Breast epithelium (tissue), 3 donors: ENCODE measurements around the gene ERCC6.

ENCODE experiments used
- POLR2AphosphoS5 ChIP-seq, 3 donors: sonication (generic); formaldehyde crosslinking; IDR thresholded peaks; one replicate each; pipeline ENCODE4 v1.6.1; 2017; ENCODE audit warnings: antibody characterized with exemption in 3 of 3
- TF ChIP-seq, protein P1 (sequence below), 3 donors: fragments of 450-650 bp; IDR thresholded peaks; one replicate each; pipeline ENCODE4 v1.5.1; 2016 to 2017; ENCODE audit warnings: antibody characterized with exemption in 3 of 3, mild to moderate bottlenecking in 3 of 3, moderate library complexity in 3 of 3

DNA sequence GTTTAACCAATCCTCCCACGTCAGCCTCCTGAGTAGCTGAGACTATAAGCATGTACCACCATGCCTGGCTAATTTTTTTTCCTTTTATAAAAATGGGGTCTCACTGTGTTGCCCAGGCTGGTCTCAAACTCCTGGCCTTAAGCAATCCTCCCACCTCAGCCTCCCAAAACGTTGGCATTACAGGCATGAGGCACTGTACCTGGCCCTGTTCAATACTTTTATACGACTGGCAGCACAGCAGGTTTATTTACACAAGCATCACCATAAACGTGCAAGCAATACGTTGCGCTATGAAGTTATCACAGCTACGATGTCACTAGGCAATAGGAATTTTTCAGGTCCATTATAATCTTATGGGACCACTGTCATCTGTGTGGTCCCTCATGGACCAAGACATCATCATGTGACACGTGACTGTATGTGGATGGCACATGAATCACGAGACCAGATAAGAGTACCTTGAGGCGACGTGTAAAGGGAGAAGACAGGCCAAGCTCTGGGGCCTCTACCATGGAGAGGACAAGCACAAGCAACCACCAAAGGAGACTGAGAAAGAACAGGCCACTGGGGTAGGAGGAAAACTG is 36.7 kb upstream of the ERCC6 start:
- TF ChIP-seq, protein P1, sequence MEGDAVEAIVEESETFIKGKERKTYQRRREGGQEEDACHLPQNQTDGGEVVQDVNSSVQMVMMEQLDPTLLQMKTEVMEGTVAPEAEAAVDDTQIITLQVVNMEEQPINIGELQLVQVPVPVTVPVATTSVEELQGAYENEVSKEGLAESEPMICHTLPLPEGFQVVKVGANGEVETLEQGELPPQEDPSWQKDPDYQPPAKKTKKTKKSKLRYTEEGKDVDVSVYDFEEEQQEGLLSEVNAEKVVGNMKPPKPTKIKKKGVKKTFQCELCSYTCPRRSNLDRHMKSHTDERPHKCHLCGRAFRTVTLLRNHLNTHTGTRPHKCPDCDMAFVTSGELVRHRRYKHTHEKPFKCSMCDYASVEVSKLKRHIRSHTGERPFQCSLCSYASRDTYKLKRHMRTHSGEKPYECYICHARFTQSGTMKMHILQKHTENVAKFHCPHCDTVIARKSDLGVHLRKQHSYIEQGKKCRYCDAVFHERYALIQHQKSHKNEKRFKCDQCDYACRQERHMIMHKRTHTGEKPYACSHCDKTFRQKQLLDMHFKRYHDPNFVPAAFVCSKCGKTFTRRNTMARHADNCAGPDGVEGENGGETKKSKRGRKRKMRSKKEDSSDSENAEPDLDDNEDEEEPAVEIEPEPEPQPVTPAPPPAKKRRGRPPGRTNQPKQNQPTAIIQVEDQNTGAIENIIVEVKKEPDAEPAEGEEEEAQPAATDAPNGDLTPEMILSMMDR (IDR thresholded peaks at IDR 0.05) = no peak
- no peak for TF ChIP-seq POLR2AphosphoS5 (IDR thresholded peaks at IDR 0.05)
